Lower leg skin (tissue), 3 donors: ENCODE data around the gene MIER2.

Experiments
- CTCF ChIP-seq, 3 donors: fragments of 450-650 bp; IDR thresholded peaks; one replicate each; pipeline ENCODE4 v1.5.1; 2016; ENCODE audit warnings: antibody characterized with exemption in 3 of 3, mild to moderate bottlenecking in 3 of 3, moderate library complexity in 2 of 3
- POLR2A ChIP-seq, 2 donors: fragments of 450-650 bp; IDR thresholded peaks; one replicate each; pipeline ENCODE4 v1.6.1; 2016 to 2017; ENCODE audit warnings: antibody characterized with exemption in 2 of 2, mild to moderate bottlenecking in 1 of 2, moderate library complexity in 1 of 2

- TF ChIP-seq CTCF (IDR thresholded peaks at IDR 0.05) = no peak
- no peak for TF ChIP-seq POLR2A (IDR thresholded peaks at IDR 0.05)
Observed at GRCh38 chr19:347946-348861, 3.6 kb upstream of the MIER2 start.
